Peyer's patch (tissue), 4 donors: ENCODE results near the gene DENND2D.

Source experiments
- CTCF ChIP-seq, 6 experiments: fragments of 450-650 bp in 4 of 6; fragments of 200-600 bp in 2 of 6; sonication (generic) in 1 of 6; IDR thresholded peaks; one replicate each; pipeline ENCODE4 v1.5.1; 2017 to 2019; ENCODE audit warnings: antibody characterized with exemption in 6 of 6, mild to moderate bottlenecking in 3 of 6, moderate library complexity in 1 of 6
- POLR2A ChIP-seq, 2 donors: fragments of 450-650 bp; IDR thresholded peaks; one replicate each; pipeline ENCODE4 v1.5.1; 2017; ENCODE audit warnings: antibody characterized with exemption in 2 of 2, mild to moderate bottlenecking in 2 of 2, moderate library complexity in 2 of 2

GRCh38 chr1:111227851-111228747 is 27.7 kb upstream of the DENND2D start:
- TF ChIP-seq POLR2A (IDR thresholded peaks at IDR 0.05) (no peak), CTCF (IDR thresholded peaks at IDR 0.05) (no peak)
